TTC549 (cell line): ENCODE data around the gene DCDC2B.
"Not testable (repeated sequence)": the region's sequence is repeated elsewhere in the genome, so short reads cannot be mapped to it uniquely, and the experiment has no call there.

Experiments used
- FAIRE-seq: peaks from 2 replicates; lab custom pipeline; 2012; peaks lifted over from hg19 to GRCh38; lab: Jason Lieb, UNC

Gene DCDC2B

DNA sequence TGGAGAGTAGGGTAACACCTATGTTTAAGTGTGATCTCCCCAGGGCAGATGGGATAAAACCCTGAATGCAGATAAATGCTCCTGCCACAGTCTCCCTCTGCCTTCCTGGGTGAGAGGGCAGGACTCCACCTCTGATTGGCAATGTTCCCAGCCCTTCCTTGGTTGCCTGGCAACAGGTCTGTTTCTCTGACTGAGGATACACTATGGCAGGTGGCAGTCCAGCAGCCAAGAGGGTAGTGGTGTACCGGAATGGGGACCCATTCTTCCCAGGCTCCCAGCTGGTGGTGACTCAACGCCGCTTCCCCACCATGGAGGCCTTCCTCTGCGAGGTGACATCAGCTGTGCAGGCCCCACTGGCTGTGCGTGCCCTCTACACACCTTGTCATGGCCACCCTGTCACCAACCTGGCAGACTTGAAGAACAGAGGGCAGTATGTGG lies at the start of gene DCDC2B:
TSS of gene DCDC2B (plus strand) at position 199 of the 438 bp plus-strand sequence. CDS start at position 204, 5 bp downstream.
- no peak for FAIRE-seq

DNA sequence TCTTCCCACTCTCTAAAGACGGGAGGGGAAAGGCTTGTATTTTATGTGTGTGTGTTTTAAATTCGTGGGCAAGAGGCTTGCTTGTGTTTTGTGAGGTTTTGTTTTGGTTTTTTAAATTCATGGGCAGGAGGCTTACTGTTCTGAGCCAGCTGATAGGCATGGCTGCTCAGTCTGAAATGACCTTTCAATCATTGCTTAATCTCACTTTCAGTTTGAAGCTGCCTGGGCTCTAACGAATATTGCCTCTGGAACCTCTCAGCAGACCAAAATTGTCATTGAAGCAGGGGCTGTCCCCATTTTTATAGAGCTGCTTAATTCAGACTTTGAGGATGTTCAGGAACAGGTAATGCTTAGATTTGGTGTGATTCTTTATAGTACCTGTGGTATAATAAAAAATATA lies 49.7 kb upstream of the DCDC2B start:
- FAIRE-seq, result no peak

DNA sequence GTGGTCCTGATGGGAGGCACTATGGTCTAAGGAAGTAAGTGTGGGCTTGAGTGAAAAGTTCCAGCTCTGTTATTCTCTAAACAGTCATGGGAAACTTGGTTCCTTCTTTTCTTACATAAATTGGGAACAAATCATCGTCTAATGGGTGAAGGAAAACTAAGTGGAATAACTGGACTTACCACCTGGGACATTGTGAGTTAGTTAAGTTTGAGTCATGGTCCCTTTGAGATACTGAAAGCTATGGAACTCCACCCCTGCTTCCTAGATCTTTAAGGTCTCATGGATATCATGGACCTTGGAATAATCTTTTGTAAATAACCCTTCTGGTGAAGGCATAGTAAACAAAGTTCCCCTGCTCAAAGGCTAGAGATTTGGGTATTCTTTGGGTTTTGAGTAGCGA lies 45.5 kb upstream of the DCDC2B start:
- no peak for FAIRE-seq

DNA sequence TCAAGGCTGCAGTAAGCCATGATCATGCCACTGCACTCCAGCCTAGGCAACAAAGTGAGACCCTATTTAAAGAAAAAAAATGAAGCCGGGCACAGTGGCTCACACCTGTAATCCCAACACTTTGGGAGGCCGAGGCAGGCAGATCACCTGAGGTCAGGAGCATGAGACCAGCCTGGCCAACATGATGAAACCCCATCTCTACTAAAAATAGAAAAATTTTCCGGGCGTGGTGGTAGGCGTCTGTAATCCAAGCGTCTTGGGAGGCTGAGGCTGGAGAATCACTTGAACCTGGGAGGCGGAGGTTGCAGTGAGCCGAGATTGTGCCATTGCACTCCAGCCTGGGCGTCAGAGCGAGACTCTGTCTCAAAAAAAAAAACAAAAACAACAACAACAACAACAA lies 43.3 kb upstream of the DCDC2B start:
- not testable (repeated sequence) for FAIRE-seq

DNA sequence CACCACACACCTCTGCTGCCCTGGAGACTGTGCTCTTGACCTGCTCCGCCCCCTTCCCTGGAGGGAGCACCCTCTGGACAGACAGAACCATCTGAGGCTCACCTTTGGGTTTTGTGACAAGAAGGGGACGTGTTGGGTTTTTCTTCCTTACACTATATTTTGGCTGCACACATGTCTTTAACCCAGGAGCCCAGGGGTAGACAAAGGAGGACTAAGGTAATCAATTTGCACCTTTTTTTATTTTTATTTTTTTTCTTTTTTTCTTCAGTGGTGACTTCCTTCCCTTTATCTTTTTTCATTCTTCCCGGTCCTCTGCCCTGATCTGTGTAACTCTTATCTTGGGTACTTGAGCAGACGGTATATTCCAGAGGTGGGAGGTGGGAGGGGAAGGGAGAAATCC lies 37.9 kb upstream of the DCDC2B start:
- no peak for FAIRE-seq

DNA sequence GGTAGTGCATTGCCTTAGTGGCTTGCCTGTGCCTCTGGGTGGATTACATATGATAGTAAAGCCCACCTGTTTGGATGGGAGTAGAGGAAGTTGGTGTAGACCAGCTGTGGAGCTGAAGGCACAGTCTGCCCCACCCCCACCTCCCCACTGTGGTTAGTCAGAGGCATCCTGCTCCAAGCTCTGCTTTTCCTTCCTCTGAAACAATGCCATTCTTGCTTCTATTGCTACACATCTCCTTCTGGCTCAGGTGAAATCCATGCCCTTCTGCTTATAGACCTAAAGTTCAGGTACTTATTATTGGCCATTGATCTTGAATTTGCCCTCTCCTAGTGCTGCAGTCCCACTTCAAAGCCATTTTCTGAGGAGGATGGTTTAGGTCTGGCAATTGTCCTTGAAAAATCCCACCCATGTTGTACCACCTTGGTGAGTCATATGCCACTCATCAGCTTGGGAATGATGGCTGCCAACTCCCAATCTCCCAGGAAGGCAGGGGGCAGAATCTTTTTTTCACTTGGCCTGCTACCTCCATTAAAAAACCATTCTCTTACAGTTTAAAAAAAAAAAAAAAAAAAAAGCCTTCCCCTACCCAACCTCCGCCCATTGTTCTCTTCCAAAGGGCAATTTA lies 36.2 kb upstream of the DCDC2B start:
- FAIRE-seq, result no peak

DNA sequence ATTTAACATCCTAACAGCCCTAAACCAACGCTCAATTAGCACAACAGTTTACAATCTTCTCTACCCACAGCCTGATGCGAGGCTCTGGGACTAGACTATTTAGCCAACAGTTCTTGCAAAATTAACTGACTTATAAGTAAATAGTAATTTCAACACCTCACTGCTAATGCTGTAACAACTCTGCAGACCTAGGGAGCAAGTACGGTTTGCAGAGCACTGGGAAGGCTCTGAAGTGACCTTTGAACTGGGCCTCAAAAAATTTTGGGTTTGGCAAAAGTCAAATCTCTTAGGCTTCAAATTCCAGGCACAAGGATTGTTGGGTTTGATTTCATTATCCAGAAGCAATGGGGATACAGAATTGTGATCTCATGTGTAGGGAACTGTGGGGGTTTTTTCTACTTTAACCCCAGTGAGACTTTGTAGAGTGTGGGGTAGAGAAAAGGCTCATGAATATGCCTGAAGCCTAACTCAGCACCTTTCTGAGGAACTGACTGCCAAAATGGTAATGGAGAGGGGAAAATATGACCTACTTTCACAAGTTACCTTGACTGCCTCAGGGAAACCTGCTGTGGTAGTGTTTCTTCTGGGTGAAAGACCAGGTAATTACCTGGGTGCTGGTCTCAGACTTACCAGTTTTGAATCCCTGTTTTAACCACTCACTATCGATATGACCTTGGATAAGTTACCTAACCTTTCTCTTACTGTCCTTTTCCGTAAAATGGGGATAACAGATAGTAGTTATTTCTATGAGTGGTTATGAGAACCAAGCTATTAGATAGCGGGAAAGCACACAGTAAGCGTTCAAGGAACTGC lies 30.3 kb upstream of the DCDC2B start:
- FAIRE-seq, result no peak

DNA sequence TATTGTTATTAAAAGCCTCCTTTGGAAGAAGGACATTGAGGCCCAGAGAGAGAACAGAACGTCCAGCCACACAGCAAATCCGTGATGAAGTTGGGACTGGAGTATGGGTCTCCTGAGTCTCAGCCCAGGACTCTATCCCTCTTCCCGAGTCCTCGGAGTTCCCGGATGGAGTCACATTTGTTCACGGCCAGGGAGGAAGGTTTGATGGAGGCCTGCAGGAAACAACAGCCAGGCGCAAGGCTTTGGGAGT lies 29.8 kb upstream of the DCDC2B start:
- no peak for FAIRE-seq

DNA sequence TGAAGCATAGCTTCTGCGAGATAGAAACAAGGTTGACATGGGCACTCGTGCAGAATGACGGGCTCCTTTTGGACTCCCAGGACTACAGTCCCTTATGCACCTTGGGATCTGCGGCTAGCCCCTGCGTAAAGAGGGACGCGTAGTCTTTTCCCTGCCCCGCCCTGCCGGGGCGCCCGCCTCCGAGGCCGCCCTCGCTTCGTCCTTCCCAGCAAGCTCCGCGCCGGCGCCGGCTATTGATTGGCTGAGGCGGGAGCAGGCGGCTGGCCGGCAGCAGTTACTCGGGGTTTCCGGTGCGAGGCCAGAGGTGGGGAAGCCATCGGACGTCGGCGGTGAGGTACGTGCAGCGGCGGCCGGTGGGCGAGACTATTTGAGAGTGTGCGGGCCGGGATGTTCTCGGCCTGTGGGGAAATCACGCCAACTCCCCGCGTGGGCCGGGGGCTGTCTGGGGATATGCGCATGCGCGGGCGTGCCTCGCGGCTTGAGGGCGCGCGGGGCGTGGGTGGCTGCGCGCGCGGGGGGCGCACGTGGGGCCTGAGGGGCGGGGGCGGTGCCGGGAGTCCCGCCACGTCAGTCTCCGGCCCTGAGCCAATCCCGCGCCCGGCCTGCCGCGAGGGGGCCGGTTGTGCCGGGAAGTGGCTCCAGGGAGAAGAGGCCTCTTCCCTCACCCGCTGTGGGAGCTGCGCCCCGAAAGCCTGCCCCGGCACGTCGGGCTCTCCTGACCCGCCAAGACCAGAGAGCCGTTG lies 29.3 kb upstream of the DCDC2B start, which contains the start of gene TXLNA:
TSS of gene TXLNA (plus strand) at position 233 of the 743 bp plus-strand sequence. CDS start 671 bp downstream, outside the sequence.
- FAIRE-seq, result no peak

DNA sequence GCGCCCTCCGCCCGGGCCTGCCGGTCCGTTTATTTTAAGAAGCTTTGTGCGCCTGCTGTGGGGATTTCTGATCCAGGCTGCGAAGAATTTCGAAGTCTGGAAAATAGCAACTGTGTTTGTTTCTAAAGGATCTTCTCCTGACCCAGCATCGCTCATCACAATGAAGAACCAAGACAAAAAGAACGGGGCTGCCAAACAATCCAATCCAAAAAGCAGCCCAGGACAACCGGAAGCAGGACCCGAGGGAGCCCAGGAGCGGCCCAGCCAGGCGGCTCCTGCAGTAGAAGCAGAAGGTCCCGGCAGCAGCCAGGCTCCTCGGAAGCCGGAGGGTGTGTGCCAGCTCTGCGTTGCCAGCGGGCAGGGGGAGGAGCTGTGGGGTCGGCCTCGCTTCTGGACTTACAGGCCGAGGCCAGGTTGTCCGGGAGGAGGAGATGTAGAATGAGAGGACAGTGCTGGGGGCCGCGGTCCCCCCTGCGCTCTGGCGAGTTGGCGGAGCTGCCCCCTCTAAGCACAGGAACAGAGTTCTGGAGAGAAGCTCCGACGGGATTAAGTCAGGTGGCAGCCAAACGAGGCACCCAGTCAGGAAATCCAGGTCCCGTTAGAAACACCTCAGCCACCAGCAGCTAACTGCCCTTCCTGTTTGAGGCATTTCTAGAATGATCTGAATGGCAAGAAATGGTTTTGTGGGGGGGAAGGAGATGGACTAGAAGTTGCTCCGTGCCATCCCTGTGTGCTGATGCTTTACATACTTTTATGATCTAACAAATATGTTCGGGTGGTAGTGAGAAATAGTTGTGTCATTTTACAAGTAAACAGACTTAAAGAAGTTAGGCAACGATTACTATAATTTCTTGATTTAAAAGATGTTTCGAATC lies 28.5 kb upstream of the DCDC2B start:
- no peak for FAIRE-seq

DNA sequence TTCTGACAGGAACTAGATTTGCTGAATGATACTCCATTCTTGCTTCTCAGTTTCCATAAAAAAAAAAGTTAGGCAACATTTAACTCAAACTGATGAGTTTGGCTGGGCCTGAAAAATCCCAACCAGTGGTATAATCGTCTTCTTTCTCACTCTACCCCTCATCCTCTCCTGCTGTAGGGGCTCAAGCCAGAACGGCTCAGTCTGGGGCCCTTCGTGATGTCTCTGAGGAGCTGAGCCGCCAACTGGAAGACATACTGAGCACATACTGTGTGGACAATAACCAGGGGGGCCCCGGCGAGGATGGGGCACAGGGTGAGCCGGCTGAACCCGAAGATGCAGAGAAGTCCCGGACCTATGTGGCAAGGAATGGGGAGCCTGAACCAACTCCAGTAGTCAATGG lies 27.8 kb upstream of the DCDC2B start:
- no peak for FAIRE-seq

DNA sequence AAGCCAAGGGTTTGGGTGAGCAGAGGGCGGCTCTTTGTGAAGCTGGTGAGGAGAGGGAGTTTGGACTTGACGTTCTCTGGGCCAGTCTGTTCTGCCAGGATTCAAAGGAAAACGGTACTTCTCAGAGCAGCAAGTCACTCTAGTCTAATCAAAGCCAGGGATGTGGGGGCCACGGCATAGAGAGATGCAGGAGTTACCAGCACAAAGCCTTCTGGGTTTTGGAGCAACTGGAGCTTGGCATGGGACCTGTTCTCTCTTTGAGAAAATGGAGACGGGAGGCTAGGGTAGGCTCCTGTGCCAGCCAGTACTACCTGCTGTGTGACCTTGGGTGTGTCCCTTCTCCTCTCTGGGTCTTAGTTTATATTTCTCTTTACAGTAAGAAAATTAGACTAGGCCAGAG lies 27.3 kb upstream of the DCDC2B start:
- FAIRE-seq, result no peak

DNA sequence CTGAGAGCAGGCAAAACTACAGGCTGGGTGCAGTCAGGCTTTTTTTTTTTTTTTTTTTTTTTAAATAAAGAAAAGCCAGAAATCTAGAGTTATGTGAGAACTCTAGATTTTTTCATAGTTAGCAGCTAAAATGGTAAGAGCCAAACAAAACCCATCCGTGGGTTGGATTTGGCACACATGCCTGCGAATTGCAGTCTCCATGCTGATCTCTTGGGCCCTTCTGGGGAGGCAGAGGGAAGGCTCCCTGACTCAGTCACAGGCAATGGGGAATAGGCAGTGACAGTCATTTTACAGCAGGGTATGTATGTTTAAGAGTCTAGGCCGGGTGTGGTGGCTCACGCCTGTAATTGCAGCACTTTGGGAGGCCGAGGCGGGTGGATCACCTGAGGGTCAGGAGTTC lies 26.8 kb upstream of the DCDC2B start:
- no peak for FAIRE-seq

DNA sequence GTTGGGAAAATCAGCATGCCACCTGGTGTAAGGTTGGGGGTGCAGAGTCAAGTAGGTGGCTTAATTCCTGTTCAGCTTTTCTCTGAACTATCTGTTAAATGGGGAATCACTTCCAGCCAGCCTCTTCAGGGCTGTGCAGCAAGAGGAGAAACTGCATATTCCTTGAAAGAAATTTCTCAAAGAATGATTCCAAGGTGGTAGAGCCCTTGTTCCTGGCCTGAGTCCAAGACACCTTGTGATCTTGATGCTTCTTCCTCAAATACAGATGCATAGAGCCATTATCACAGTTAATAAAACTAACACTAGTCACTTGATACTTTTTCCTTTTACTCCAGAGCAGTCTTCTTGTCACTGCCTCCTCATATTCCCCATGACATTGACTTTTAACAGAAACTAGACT lies 24.2 kb upstream of the DCDC2B start:
- FAIRE-seq, result no peak

DNA sequence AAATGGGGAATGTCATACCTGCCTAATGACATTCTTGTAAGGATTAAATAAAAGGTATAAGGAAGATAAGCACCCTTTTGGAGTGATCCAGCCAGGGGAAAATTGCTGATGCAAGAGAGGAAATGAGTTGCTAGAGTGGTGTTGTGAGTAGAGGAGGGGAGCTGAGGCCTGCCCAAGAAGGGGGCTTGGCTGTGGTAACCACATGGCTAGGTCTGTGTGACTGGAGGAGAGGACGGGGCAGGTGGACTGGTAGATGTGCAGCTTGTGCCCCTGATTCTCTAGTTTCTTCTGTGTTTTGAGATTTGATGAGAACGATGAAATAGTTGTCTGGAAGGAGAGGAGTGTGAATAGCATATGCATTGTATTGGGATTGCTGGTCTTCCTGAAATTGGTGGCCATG lies 22.8 kb upstream of the DCDC2B start:
- FAIRE-seq, result no peak

DNA sequence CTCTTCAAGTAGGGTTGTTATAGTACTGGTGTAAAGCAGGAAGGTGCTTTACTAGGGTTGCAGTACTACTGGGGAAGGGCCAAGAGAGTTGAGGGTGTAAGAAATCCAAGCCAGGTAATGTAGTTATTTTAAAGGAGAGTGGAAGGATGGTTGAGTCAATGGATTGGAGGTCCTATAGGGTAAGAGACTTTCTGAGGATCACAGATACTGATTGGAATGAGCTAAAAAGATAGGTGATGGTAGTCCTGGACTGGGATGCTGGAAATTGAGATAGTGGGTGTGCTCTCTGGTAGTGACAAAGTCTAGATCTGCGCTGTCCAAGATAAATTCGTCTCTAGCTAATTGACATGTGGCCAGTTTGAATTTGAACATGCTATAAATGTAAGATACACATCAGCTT lies 22.4 kb upstream of the DCDC2B start:
- FAIRE-seq, result no peak

DNA sequence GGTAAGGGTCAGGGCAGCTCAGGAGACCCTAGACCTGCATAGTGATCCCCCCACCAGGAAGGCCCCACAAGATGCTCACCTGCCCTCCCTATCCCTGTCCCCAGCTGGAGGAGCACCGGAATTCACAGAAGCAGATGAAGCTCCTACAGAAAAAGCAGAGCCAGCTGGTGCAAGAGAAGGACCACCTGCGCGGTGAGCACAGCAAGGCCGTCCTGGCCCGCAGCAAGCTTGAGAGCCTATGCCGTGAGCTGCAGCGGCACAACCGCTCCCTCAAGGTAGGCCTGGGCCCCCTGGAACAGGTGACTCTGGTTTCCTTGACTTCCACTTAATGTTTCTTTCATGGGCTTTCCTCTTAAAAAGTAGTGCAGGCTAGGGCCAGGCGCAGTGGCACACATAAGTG lies 21.0 kb upstream of the DCDC2B start:
- FAIRE-seq, result no peak

DNA sequence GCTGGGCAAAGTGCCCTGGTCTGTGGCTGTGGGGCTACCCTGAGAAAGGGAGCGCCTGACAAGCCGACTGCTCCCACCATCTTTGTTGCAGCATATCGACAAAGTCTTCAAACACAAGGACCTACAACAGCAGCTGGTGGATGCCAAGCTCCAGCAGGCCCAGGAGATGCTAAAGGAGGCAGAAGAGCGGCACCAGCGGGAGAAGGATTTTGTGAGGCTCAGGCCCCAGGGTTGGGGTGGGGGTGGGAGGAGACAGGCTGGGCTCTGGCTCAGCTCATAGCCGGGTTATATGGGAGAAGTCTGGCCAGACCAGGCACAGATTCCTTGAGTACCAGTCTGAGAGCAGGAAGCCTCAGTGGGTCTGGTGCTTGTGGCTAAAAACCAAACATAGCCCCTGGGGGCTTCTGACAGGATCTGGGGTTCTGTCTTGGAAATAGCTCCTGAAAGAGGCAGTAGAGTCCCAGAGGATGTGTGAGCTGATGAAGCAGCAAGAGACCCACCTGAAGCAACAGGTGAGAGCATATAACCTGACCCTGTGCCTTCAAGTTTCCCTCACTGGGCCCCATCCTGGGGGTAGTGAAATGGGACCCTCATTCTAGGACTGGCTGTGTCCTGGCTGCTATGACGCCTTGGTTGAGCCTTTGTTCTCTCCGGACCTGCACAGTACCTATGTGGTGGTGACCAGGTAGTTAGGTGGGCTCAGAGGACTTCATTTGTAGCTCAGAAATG lies 16.5 kb upstream of the DCDC2B start:
- no peak for FAIRE-seq

DNA sequence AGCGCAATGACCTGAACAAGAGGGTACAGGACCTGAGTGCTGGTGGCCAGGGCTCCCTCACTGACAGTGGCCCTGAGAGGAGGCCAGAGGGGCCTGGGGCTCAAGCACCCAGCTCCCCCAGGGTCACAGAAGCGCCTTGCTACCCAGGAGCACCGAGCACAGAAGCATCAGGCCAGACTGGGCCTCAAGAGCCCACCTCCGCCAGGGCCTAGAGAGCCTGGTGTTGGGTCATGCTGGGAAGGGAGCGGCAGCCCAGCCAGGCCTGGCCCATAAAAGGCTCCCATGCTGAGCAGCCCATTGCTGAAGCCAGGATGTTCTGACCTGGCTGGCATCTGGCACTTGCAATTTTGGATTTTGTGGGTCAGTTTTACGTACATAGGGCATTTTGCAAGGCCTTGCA lies 13.9 kb upstream of the DCDC2B start:
- no peak for FAIRE-seq

DNA sequence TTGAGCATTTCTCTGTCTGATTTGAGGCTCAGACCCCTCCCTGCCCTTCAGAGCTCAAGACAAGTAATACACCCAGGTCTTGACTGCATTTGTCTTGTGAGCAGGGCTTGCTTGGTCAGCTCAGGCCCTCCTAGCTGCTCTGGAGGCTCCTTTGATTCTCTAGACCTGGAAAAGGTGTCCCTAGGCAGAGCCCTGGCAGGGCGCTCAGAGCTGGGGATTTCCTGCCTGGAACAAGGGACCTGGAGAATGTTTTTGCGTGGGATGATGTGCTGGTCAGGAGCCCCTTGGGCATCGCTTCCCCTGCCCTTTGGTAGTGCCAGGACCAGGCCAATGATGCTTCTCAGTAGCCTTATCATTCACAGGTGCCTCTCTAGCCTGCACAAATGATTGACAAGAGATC lies 13.4 kb upstream of the DCDC2B start:
- FAIRE-seq, result no peak

DNA sequence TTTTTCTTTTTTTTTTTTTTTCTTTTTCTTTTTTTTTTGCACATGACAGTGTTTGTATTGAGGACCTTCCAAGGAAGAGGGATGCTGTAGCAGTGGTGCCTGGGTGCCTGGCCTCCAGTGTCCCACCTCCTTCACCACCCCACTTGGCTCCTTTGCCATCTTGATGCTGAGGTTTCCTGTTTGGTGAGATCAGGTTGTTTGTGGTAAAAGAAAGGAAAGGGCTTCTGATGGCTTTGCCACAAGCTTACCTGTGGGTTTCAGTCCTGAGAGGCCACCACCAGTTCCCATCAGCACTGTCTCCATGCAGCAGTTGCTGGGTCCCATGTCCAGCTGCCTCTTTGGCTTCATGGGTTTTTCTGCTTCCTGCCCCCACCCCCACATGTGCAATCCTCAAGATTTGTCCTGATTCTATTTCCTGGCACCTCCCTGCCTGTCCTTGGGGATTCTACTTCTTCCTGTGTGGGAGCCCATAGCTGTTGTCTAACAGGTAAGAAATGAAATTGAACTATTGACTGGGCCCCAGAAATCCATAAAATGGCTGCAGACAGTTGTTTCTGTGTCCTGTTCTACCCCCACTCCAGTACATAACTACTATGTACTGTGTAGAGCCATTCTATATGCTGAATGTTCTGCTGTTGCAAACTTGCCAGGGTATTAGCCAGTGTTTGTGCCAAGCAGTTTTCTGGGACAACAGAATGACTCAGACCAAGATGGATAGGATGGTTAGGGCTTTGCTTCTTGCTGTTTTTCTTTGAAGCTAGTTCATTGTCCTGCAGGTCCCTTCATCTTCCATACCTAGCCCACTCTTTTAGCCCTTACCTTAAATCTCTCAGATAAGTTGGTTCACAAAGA lies 12.7 kb upstream of the DCDC2B start:
- FAIRE-seq, result no peak
